GM19240 (cell line): Measurements from ENCODE around the gene HRH1.
"Not testable (repeated sequence)": the region's sequence is repeated elsewhere in the genome, so short reads cannot be mapped to it uniquely, and the experiment has no call there.

Experiments used
- DNase-seq: peaks from one replicate; pipeline ENCODE4 v3.0.0; 2011; ENCODE audit warnings: low spot score; ENCODE audit not compliant: insufficient read length

The HRH1 gene

DNA sequence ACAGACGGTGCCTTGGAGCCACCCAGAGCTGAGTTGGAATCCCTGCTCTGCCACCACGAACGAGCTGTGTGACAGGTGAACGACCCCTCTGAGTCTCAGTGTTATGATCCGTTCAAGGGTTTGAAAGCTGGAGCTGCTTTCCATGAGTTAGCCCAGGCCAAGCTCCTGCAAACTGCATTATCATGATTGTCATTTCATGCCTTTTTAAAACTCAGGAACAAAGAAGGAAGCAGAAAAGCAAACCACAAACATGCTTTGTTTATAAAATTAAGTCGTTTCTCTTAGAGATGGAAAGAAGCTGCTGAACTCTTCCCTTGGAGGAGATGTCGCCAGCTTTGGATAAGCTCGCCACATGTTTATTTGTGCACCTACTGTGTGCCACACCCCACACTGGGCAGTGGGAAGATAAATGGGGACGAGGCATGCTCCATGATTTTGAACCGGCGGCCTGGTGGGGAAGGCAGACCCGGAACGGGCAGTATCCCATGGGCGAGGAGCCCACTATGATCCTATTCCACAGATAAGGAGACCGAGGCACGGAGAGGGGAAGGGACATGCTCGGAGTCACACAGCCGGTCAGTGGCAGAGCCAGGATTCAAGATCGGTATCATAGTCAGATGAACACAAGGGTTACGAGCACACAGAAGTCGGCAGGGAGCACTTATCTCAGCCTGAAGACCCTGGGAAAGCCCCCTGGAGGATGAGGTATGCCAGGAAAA lies 15.9 kb downstream of the HRH1 start:
- DNase-seq: no peak

DNA sequence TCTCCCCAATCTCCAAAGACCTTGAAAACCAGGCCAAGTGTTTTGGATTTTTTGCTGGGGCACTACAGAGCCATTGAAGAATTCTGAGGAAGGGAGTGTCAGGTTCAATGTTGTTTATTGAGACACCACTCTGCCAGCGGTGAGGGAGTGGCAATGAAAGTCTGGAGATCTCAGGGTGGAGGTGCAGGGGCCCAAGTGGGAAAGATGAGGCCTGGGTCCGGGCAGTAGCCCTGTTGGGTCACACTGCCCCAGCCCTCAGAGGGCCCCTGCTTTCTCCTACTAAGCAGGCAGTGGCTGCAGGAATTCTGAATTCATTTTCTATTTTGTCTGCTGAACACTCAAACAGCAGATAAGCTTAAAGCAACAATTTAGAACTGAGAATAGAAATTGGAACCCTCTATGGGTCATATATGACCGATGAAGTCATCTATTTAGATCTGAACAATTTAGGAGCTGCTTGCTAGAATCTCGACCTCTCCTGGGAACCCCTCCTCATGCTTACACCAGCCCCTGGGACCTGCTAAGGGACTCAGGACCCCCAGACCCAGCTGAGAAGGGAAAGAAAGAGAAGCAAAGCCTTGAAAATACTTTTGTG lies 17.9 kb downstream of the HRH1 start:
- no peak for DNase-seq

DNA sequence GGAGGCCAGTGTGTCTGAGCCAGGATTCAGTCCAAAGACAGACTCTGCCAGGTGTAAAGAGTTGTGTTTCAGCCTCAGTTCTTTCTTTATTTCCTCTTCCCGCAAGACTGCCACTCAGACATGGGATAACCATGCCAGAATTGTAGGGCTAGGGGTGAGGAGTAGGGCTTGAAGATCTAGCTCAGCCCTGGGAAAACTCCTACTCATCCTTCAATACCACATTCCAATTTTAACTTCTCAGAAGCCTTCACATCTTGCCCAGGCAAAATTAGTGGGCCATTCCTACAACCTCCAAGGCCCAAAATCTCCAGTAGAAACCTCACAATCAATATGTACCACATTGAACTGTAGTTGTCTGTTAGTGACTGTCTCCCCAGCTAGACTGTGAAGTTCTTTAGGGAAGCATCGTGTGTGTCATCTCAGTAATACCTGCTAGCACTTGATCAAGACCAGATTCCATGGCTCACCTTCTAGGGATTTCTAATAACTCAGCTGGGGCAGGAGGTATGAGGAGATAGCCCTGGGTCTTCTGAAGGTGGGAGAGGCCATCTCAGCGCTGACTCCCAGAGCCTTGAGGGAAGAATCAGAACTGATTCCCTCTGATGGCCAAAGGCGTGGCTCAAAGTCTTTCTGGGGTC lies 19.7 kb downstream of the HRH1 start:
- no peak for DNase-seq

DNA sequence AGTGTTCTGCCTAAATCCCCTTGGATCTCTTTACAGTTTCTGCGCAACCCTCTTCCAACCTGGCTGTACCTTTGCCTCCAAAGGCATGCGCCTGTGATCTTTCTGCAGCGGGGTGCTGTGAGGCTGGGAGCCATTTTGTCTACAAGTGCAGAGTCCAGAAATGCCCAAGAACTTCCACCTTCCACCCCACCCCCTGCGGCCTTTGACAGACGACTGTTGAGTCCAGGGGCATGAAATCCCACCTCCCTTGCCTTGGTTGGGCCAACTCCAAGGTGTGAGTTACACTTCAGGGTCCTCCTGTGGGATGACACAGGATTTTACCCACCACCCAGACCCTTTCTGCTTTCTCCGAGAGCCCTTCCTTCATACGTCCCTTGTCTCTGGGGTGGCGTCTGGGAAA lies 24.1 kb downstream of the HRH1 start:
- no peak for DNase-seq

DNA sequence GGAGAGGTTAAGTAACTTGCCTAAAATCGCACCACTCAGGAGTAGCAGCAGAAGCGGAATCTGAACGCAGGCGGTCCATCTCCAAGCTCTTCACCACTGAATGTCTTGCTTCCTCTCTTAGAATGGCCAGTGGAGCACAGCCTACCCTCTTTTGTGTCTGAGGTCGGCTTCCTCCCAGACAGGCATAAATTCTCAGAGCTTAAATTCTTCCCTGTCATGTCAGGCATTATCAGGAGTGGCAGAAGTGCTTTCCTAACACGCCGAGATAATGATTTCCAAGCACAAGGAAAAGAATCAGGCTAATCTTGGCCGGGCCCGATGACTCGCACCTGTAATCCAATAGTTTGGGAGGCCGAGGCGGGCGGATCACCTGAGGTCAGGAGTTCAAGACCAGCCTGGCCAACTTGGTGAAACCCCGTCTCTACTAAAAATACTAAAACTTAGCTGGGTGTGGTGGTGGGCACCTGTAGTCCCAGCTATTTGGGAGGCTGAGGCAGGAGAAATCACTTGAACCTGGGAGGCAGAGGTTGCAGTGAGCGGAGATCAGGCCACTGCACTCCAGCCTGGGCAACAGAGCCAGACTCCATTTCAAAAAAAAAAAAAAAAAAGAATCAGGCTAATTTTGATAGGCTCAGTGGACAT lies 30.2 kb downstream of the HRH1 start:
- not testable (repeated sequence) for DNase-seq

DNA sequence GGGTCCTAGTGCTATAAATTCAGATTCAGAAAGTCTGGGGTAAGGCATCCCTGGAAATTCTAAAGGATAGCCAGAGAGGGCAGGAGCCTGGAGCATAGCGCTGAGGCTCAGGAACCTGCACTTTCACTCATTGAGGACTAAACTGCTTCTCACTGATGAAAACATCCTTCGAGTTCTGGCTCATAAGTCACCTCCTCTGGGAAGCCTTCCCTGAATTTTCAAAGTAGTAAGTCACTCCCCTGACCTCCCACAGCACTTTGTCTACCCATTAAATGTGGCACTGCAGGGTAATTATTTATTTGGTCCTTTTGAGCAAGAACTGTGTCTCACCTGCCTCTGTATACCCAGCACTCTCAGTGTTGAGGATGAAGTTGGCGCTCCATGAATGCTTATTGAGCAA lies 30.9 kb downstream of the HRH1 start:
- DNase-seq: no peak

DNA sequence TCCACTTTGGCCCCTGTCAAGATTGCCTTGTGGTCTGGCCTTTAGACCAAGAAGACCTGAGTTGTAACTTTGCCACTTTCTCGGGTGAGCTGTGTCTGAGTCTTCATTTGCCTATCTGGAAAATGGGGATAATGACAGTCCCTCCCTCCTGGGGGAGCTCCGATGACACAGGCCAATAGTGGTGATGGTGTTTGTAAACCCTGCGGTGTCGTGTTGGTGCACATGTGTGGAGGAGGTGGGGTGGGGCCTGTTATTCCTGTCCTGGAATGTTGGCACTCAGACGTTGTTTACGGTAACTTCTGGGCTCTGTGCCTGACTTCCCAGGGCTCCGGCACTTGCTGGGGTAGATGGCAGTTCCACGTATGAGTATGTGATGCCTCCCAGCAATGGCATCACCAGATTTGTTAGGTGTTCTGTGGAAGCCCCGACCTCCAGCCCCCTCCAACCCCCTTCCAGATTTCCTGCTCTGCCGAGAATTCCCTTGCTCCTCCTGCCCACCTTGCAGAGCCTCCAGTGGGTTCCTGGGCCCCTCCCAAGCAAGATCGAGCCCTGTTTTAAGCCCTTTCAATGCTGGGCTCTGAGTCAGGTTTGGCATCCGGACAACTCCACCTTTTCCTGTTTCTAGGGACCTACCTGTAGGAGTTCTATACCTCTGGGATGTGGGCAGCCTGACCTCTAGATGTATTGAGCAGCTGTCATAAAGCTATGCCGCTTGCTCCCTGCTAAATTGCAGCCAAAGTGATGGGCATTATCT lies 31.4 kb downstream of the HRH1 start:
- no peak for DNase-seq

DNA sequence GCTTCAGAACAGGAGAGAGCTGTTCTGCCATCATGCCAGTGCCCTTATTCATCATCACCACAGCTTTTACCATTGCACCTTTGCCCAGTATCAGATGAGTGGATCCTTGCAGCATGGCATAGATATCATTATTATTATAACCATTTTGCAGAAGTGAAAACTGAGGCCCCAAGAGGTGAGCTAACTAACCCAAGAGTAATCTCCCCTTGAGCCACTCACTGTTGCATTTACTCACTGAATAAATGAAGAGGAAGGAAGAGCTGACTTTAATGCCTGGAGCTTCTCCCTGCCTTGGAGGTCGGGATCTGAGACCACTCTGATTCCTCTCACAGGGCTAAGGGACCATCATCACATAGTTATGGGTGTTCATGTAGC lies 32.0 kb downstream of the HRH1 start:
- no peak for DNase-seq

DNA sequence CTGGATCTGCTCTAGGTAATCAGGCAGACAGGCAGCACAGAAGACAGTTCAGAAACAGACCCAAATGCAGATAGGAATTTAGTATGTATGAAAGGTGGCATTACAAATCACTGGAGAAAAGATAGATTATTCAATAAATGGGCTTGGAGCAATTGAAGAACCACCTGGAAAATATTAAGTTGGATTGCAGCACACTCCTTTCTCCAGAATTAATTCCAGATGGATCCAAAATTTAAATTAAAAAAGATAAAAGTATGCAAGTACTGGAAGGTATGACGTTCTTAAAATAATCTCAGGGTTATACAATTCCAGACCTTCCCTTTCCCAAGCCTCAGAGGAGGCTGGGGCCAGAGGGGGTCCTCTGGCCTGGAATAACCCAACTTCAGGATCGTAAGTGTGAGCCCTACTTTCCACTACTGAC lies 32.5 kb downstream of the HRH1 start:
- no peak for DNase-seq

DNA sequence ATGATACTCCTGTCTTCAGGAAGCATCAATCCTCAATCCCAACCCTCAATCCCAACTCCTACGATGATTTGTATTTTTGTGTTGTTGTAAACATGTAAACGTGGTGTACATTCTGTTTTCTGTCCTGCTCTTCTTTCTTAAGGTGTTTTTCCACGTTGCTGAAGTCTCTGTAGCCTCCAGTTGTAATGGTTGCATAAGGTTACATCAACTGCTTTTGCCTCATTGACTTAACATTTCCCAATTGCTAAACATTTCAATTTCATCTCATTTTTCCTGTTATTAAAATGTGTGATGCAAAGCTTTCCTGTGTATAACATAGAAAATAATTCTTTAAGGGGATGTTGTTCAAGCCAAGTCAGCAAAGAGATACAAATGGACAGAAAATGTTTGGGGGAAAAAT lies 33.4 kb downstream of the HRH1 start:
- no peak for DNase-seq

DNA sequence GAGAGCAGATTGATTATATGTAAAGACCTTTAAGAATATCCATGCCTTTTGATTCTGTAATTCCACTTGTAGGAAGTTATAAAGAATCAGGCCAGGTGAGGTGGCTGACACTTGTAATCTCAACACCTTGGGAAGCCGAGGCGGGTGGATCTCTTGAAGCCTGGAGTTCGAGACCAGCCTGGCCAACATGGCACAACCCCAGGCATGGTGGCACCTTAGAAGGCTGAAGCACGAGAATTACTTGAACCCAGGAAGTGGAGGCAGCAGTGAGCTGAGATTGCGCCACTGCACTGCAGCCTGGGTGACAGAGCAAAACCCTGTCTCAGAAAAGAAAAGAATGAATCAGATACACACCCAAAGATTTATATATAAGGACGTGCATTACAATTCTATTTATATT lies 33.9 kb downstream of the HRH1 start:
- no peak for DNase-seq

DNA sequence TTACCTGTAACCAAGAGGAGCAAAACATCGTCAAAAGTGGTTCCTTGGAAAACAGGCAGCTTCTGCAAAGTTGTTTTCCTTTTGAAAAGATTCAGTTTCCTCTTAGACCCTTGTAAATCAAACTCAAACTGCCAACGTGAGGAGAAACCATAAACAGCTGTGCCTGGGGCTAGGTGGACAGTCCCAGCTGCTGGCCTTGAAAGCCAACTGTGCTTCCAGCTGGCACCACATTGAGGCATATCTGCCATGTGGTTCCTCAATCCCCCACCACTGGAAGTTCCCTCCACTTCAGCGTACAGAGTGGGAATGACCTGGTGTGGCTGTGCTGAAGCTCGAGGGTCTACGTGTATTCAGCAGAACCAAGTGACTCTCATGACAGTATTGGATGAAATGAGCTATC lies 40.9 kb downstream of the HRH1 start:
- DNase-seq: no peak

DNA sequence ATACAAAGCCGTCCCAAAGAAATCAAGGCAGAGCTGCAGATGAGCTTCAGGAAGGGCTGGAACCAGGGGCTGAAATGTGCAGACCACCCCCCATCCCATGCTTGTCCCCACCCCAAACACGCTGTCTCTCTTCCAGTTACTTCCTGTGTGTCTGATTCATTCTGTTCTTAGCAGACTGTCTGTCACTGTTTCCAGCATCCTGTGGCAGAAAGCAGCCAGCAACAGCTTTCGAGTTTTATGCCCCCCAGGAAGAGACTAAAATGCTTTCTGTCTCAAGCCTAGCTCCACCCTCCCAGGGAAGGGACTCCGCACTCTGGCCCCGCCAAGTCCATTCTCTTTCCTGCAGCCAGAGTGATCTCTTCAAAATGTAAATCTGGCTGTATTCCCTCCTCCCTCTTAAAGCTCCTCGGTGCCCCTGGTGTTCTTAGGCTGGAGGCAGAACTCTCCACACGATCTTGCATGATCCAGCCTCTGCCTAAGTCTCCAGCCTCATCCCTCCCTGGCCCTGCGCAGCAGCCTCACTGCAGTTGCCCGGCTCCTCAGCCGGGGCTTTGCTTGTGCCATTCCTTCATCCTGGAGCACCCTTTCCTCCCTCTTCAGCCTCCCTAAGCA lies 41.5 kb downstream of the HRH1 start:
- no peak for DNase-seq

DNA sequence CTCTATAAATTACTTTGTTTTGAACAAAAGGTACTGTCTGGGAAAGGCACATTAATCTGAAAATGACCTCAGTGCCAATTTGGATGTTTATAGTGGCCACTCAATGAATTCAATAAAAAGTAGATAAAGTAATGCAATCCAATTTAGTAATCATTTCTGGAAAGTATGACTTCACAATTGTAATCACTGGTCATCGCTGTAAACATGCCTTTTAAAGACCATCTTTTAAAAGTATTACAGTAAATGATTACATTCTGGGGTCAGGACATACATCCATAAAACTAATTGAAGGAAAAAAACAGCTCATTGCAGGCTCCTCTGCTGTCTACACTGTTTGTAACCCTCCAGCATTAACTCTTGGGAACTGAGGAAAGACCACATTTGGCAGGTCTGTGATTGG lies 43.2 kb downstream of the HRH1 start:
- no peak for DNase-seq

DNA sequence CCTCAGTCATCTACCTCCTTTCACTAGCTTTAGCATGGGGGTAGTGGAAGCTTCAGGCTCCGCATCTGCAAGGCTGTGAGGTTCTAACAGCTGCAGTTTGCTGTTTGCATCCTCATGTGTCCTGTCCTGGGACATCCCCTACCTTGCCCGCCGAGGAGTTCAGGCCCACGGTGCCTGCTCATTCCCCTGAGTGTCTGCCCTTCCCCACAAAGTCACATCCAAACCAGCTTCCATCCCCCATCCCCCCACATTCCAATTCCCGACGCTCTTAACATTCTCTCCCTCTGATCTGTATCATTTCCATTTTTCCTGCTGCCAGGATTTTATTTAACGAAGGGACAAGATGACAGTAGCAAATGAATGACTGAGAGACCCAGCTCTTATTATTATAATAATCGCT lies 43.8 kb downstream of the HRH1 start:
- no peak for DNase-seq

DNA sequence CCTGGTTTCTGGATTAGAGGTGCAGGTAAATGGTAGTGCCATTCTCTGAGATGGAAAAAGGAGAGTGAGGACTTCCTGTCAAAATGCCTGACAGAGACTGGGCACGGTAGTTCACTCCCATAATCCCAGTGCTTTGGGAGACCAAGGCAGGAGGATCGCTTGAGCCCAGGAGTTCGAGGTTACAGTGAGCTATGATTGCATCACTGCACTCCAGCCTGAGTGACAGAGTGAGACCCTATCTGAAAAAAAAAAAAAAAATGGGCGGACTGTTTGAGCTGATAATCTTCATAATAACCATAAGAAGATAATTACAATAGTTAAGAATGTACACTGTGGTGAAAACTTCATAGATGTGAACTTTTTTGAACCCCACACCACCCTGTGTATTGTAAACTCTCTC lies 44.2 kb downstream of the HRH1 start:
- no peak for DNase-seq

DNA sequence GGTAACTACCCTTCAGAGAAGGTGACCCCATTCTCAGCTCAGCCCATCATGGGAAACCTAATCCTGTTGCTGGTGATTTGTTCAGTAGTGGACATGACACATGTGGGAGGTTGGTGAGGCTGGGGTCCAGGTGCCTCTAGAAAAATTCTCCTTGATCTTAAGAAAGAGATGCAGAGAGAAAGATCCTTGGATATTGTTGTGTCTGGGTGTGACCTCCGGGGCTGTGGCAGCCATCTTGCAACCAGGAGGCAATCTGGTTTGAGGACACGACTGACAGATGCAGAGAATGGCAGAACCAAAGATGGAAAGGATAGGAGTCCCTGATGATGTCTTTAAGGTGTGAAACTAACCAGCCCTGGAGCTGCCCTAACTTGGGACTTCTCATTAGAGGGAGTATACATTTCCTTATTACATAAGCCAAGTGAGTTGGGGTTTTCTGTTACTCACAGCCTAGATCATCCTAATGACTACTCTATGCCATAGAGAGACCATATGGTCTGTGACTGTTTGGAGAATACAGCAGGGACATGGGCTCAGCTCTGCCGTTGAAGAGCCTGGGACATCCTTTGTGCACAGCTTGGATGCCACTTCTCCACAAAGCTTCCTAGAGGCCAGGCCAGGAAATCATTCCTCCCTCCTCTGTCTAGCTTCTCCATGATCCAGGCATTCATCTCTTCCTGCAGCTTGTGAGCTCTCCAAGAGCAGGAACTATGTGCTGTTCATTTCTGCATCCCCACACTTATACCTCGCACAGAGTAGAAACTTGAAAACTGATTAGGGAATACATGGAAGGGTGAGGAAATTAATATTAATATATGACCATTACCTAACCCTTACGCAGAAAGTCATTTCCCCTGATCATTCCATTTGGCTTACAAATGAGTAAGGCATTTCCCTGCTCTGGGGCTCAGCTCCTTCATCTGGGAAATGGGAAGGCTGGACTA lies 45.9 kb downstream of the HRH1 start:
- DNase-seq: no peak

DNA sequence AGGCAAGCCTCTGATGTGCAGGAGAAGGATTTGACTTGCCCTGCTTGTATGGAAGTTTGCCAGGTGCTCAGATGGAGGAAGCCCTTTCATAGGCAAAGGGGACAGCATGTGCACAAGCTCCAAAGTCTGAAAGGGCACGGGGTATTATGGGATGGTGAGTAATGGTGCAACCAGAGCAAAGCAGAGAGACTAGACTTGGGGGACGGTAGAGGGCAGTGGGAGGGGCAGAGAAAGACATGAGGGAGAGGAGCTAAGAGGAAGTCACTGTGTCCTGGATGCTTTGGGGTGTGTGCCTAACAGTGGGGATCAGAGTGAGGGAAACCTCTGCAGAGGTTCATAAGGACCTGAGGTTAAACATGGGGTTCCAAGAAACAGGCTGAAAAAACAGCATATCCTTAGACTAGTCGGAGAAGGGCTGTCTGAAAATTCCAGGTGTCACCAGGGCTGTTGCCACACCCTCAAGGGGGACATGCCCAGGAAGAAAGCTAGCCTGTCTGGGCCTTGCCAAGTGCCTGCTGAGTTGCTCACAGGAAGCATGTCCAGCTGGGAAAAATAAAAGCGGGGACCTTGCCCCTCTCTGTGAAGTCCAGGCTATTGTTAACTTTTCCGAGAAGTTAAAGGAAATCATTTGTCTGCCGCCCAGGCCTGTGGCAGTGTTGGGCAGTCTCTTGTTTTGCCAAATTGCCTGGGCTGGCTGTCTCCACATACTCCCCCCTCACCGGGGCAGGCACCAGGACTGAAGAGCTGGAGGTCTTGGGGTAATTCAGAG lies 47.1 kb downstream of the HRH1 start:
- no peak for DNase-seq

DNA sequence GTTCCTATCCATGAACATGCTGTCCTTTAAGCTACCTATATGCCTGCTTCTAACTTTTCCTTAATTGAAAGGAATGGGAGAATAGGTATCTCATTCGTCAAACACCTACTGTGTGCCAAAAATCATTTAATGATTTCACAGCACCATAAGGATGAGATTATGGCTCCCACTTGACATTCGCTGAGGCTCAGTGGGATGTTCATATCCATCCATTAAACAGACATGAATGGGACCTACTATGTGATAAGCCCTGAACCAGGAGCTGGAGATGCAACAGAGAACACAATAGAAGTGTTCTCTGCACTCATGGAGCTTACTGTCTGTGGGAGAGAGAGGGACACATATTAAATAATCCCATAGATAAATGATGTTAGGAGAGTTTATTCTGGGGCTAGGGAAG lies 49.7 kb downstream of the HRH1 start:
- DNase-seq: no peak
